IPS DF 19.7 (cell line): Measurements from ENCODE around the gene EXOC6B.

Experiments used
- DNase-seq: peaks from one replicate; pipeline ENCODE4 v3.0.0-alpha.2; 2013; ENCODE audit warnings: low read depth, low spot score

The EXOC6B gene

DNA sequence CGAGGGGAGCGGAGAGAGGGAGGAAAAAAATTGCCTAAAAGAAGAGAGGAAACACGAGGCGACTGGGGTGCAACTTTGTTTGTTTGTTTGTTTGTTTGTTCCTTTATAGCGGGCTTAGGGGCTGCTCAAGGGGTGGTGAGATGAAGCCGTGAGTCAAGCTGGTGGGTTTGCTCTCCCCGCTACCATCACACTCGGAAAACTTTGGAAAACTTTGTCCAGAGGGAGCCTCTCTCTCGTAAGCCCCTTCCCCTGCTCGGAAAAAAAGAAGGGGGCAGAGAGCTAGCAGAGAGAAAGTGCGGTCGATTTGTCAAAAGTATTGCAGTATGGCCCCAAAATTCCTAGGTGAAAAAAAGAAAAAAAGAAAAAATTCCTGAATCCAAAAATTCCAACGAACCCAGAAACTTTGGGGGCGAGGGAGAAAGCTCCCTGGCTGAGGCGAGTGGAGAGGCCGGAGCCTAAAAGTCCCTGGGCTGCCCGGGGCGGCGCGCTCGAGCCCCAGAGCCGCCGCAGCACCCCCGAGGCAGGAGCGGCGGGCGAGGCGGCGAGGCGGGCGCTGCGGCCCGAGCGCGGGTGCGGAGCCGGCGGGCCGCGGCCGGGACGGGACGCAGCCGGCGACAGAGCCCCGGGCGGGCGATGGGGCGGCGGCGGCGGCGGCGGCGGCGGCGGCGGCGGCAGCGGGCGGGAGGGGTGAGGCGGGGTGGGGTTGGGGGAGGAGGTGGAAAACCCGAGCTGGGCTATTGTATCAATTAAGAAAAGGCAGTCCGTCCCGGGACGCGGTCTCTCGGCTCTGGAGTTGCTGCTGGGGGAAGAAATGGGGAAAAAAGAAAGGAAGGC lies 677.6 kb downstream of the EXOC6B start:
- no peak for DNase-seq

DNA sequence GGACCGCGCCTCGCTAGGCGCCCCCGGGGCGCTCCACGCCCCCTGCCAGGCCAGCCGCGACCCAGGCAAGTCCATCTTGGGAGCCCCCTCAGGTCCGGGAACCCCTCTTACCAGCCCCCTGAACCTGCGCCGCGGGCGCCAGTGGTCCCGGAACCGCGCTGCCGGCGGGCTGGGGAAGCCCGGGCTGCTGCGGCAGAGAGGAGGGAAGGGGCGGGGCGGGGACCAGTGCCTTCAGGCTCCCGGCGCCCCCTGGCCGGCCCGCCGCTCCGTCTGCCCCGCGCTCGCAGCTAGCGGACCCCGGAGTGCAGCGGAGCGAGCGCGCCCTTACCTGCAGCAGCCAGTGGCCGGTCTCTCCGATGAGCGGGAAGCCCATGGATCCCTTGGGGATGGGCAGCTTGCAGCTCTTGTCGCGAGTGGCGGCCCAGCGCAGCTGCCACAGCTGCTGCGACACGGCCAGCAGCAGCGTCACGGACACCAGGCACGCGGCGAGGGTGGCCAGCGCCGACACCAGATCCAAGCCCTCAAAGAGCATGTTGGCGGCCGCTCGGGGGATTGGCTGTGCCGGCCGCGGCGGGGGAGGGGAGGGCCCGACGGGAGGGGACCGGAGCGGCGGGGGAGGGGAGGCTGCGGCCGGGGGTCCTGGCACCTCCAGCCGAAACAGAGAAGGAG lies 678.4 kb downstream of the EXOC6B start, which contains the start of gene CYP26B1:
CYP26B1 (minus strand) TSS at position 560 of the 669 bp plus-strand sequence; CDS start at position 532, 28 bp downstream.
- no peak for DNase-seq

DNA sequence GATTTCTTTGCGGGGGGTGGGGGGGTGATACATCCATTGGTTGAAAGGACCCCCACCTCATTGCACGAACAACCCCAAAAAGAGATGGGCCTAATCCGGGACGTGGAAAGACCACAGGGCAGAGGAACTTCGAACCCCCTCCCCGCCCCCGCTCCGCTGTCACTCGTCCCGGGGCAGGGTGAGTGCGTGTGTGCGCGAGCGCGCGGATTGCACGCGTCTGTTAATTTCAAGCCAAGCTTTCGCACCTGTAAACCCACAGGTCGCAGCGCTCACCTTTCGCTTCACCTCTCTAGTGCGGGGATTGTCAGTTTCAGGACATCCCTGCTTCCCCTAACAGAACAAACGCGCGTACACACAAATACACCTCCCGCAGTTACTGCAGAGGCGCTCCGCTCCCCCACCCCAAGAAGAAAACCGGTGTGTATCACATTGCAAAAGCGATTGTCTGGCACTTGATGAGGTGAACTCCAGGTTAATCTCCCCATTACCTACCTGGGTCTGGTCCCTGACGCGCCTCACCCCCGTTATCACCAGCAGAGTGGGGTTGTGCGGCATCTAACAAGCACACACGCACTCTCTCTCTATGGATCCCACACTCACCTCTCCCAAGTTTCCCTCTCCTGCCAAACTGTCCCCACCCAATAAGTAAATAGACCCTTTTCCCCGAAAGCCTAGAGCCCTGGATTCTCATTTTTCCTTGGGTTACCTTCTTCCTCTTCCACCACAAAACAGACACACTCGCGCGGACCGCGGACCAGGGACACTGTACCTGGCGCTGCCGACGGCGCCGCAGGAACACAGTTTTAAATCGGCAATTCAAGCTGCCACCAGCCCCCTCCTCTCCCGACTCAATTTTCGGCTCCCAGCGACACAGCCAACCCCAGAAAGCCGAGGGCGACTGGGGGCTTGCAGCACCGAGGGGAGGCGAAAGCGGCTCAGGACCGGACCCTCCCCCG lies 679.2 kb downstream of the EXOC6B start:
- DNase-seq, result no peak

DNA sequence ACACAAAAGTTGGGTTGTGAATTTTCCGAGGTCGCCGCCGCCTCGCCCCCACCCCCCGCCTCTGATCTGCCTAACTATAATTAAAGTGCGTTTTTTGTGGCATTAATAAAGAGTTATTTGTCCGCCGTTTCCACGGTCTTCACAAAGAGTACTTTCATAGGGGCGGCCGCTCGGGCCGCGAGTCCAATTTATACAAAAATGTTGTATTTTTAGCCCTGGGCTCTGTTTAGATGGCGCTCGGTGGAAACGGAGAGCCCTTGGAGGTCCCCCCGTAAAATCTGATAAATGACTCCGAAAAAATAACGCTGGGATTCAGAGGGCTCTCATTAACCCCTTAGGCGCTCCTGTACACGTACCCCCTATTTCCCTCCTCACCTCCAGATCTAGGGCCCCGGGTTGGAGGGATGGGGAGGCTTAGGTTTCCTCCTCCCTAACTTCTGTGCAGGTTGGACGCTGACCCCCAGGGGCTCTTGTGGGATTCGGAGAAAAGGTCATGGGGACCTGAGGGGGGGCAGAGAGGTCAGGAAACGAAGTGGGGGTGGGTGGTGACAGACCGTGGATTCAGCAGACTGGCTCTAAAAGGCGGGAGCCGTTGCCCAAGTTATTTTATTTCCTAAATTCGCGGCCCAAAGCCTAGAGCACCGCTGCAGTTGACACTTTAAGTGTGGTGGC lies 680.0 kb downstream of the EXOC6B start:
- DNase-seq, result no peak

DNA sequence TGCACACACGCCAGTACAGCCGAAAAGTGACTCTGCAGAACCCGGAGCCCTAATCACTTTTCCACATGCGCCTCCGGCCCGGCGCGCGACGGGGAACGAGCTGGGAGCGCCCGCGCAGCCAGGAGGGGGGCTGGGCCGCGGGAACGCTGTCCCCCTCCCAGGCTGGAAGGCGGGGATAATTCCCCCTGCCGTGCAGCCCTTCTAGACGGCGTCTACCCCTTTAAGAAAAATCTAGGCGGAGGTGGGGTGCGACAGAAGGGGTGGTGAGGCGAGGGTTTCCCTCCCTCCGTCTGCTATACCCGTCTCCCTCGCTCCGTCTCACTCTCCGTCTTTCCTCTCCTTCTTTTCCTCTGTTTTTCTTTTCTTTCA lies 680.6 kb downstream of the EXOC6B start:
- no peak for DNase-seq

DNA sequence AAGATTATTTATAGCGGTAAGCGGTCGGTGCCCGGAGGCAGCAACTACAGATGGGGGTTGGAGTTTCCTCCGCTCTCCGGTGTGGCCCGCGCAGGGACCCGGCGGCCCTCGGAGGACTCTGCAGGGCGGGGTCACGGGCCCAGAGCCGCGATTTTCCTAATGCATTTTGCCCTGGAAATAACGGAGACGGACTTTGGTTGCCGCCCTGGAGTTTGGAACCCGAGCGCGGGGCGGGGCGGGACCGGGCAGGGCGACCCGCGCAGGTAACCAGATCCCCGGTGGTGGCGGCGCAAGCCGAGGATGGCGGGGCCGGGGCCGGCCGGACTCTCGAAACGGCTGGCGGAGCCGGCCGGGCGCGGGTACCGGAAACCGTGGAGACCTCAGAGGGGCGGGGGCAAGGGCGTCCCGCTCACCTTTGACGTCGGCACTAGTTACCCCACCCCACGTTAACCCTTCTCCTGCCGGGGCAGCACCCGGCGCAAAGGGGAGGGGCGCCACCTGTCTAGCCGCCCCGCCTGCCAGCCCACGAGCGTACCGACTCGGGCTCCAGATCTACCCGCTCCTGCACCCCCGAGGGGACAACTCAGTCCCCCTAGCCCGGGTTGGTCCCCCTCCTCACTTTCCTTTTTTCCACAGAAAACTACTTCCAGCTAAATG lies 681.1 kb downstream of the EXOC6B start:
- DNase-seq, result no peak

DNA sequence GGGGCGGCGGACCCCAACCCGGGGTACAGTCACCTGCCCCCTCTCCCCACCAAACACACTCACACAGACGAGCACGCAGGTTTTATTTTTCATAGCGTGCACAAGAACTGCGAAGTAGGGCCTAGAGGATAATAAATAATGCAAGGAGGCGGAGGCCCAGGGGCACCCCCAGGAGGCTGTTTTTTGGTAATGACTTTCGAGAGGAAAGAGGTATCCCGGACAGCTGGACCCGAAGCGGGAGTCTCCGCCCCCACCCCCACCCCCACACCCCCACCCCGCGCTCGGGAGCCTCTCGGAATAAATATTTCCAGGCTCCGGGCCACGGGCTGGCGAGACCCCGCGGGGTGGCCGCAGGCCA lies 681.6 kb downstream of the EXOC6B start:
- DNase-seq, result no peak

DNA sequence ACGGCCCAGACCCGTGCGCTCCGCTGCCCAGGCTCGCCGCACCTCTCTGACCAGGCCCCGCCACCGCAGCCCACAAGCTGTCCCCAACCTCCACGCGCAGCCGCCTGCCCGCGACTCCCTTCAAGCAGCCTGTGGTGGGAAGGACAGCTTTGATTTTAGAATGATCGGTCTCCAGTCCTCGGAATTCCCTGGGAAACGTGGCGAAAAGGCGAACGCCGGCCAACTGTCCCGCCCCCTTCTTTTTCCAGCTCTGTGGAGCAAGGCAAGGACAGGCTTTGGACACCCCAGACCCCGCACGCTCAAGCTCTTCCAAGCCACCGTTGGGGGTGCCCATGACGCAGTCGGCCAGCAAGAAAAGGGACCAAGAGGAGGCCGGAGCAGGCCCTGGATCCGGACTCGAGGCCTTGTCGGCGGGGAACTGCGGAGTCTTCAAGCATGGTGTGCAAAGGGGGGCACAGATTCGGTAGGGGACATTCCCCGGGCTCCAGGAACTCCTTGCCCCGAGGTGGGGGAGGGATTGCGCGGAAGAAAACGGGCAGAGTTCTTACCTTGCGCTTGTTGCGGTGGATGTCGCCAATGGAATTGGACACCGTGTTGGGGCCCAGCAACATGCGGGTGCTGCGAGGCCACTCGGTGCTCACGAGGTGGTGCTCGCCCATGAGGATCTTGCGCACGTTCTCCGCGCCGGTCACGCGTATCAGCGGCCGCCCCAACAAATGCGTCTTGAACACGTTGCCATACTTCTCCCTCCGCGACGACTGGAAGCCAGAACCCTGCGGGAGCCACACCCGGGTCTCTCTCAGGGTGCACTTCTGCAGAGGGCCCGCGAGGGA lies 682.2 kb downstream of the EXOC6B start:
- DNase-seq, result no peak

DNA sequence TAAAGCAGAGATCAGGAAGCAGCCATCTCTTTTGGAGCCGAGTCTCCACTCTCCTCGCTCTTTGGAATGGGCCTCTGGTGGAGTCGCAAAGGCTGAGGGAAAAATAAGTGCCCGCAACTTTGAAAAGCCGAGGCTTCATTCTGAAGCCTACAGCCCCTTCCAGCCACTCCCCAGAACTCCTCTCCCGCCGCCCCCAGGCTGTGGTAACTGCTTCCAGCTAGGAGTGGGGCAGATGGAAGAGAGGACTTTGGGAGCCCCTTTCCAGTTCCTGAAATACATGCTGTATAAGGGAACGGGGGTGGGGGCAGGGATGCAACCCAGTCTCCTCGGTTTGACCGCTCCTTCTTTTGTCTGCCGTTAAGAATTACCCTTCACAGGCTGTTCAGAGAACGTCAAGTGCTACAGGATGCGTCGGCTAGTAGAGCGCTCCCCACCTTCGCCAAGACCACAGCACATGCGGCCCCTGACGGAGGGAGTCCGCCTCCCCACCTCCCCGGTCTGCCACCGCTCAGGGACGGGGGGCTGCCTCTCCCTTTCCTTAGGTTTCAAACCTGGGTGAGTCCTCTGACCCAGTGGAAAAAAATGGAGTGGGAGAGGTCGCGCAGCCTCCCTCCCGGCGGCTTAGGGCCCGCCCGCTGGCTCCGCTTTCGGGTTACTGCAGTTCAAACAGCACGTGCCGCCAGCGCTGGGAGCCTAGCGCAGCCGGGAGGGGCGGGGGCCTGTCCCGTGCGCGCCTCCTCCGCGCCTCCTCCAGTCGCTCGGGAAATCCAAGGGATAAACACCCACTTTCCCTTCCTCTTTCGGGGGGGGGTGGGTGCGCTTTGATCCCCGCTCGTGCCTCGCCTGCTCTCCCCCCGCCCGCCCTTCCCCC lies 683.0 kb downstream of the EXOC6B start:
- DNase-seq, result no peak

DNA sequence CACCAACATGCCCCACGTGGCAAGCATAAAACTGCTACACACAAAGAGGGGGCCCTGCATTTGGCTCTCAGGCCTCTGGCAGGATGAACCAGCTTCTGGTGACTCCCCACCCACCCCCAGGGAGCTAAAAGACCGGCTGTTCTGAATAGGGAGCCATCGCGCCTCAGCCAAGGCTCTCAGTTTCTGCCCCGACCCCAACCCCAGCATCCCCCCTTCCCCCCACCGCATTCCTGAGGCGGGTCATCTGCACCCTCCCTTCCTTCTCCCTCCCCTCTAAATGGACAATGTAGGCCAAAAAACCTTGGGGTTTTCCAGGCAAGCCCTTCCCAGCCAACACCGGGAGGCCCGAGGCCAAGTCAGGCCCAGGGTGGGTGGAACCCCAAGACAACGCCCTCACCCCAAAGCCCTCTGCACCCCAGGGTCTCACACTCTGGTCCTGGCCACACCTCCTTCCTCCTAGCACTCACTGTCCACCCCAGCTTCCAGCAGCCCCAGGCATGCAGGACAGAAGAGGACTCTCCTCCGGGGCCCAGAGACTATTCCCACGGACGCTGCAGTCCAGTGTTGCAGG lies 683.9 kb downstream of the EXOC6B start:
- no peak for DNase-seq

DNA sequence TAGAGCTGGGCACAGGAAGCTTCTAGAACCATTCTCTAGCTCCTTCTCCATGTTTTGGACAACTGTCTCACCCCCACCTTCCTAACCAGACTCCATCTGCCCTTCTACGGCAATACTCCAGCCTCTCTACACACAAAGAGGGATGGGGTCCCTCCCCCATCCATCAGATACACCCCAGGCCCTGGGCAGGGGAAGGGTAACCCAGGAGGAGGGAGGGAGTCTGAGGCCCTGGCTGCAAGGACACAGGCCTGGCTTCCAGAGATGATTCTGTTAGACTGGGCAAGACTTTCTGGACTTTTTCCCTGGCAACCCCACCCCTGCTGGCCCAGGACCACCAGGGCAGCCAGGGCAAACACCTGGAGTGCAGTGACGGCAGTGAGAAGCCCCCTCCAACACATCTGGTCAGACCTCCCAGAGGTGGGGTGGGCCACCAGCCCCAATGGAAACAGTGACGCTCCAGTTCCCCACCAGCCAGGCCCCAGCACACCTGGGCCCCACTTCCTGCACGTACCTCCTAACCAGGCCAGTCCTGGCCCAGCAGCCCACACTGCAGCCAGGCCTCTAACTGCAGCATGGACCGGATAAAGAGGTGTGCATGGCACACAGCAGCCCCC lies 684.7 kb downstream of the EXOC6B start:
- no peak for DNase-seq

DNA sequence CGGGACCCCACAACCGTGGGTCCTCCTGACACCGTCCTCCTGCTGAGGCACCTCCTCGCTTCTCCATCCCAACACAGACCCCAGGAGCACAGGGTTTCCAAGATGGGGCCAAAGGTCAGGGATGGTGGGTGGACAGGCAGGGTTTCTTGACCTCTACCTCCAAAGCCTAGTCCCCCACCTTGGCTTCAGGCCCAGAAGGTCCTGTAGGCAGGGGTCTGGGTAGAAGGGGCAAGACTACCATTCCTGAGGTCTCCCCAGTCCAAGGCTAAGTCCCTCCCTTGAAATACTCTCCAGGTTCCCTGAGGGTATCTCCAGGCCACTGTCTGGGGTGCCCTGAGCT lies 685.2 kb downstream of the EXOC6B start:
- no peak for DNase-seq

DNA sequence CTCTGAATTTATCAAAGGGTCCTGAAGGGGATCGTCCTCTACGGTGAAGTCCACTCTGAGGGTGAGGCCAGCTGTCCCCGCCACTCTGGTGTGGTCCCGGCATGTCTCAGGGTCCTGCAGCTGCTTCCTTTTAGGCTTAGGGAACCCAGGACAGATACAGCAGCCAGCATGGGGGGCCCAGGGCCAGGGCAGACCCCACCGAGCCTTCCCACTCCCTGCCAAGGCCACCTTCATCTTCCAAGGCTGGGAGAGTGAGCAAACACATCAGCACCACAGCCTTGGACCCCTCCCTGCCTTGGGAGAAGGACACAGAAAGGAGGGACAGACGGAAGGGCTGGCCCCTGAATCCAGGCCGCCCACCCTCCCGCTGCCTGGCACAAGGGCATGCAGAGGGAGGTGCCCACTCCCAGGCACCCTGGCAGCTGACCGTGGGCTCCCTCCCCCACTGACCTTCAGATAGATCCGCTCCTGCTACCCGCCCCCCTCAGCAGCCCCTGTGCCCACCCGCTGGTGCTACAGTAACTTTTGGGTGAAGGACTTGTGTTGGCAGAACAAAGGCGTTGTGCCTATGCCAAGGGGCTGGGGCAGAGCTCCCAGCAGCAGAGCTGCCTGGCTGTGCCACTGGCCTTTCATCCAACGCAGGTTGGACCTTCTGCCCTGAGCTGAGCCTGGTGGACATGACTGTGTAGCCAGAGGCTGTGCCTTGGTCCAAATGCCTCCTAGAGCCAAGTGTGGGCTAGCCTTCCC lies 685.8 kb downstream of the EXOC6B start:
- DNase-seq, result no peak

DNA sequence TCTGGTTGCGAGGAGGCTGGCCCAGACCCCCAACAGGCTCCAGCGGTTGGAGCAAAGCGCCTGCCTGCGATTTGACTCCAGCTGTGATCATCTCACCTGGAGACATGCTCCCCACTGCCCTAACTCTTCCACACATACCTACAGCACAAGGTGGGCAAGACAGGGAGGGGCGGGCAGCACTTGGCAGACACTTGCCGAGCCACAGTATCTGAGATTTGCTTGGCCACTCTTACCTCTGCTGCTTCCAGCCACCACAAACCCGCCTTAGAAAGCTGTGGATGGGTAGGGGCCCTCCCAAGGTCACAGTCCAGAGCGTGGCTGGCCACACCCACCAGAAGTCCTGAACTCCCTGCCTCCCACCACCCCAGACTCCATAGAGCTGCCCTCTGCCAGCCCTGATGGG lies 686.4 kb downstream of the EXOC6B start:
- DNase-seq, result no peak

DNA sequence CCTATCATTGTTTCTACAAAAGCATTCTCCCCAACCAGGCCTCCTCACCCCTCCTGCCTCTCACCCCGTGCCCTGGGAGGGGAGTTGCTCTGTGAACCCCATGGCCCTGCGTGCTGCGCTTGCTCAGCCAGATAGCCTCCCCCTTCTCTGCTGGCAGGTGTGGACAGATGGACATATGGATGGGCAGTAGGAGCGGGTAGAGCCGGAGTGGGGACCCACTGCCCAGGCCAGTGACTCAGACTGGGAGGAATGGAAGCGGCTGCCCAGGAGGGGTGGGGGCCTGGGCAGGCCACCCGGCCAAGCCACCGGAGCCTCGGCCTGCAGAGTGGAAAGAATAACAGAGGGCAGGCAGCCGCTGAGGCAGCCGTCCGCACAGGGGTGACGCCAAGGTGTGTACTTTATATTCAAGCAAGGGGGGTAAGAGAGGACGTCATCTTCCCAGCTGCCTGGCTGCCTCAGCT lies 686.9 kb downstream of the EXOC6B start:
- DNase-seq, result no peak

DNA sequence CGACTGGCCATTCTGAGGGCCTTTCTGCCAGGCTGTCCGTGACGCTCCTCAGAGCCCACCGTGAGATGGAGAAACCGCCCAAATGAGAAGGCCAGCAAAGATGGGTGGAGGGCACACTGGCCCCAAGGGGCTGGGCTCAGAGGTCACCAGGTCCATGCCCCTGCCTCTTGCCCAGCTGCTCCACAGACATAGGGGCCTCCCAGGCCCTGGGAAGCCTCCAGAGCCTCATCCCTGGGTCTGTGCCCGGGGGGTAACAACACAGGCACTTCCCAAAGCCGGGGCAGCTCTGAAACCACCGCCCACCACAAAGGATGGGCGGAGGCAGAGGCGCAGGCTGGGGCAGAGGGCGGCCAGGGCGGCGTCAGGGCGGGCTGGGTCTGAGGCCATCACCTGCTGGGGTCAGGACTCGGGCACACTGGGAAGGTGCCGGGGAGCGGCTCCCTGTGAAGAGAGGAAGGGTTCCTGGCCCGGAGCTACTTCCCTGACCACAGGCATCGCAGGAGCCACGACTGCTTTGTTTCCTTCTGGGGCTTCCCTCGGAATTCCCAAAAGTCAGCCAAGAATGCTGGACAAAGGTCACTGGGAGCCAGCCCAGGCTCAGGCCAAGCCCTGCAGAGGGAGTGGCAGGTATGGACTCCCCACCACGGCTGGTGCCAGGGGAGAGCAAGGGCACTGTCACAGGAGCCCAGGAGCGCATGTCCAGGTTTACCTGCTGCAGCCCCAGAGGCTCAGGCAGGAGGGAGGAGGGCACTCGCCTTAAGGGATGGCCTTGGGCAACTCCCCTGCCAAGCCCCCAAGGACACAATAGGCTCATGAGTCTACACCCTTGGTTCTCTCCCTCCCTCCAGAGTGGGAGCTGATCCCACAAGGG lies 687.6 kb downstream of the EXOC6B start:
- no peak for DNase-seq
